ENCODE measurements around the gene FCRLA.
"Not testable (repeated sequence)": the region's sequence is repeated elsewhere in the genome, so short reads cannot be mapped to it uniquely, and the experiment has no call there.

Gene FCRLA
- 0 reads per million in 3 experiments for total RNA-seq

- DNase-seq, result no peak
Measured at GRCh38 chr1:161706482-161707347, at the start of gene FCRLA. Gene FCRLA (plus strand): TSS chr1:161707229. CDS start chr1:161707265, 36 bp downstream.

DNA sequence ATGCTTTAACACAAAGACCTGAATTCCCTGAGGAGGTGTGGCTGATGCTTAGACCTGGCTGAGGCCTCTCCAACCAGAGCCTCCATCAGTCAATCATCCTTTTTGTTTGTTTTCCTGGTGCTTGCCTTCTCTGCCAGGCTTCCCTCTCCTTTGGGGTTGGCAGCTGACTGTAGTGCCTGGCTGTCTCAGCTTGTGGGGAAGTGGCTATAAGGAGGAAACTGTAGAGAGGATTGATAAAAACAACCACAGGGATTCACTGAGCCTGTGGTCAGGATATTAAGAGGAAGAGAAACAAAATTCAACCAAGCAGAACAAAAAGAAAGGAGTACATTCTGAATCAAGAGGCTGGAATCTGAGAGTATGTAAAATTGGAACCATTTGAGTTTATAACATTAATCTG is 48.5 kb upstream of the FCRLA start:
- not testable (repeated sequence) for DNase-seq

DNA sequence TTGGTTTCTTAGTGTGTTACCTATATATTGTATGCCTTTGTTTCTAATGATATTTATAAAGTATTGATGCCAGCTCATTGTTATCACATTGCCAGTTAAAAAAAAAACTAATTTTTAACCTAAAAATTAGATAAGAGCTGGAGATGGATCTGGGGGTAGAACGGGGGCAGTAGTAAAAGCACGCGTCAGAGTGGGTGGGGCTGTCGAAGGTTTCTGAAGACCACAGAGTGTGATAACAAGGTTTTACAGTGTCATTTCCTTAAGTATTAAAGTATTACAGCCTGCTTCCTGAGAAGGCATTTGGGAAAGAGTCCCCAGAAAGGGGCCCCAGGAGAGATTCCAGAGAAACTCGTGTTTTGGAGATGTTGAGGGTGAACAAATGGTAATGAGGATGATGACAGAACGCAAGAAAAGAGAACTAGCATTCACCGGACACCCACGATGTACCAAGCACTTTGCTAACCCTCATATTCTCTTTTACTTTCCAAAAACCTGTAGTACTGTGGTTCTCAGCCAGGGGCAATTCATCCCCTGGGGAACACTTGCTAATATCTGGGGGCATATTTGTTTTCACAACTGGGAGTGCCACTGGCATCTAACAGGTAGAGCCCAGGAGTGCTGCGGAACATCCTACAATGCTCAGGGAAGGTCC is 45.2 kb upstream of the FCRLA start:
- not testable (repeated sequence) for DNase-seq

GRCh38 chr1:161662684-161663339 is 44.2 kb upstream of the FCRLA start, which contains the start of gene FCGR2B:
Gene FCGR2B (plus strand): TSS chr1:161663143. CDS start chr1:161663242, 99 bp downstream.
- not testable (repeated sequence) for DNase-seq

- DNase-seq, result not testable (repeated sequence)
Measured at GRCh38 chr1:161663569-161663968, 43.5 kb upstream of the FCRLA start.

DNA sequence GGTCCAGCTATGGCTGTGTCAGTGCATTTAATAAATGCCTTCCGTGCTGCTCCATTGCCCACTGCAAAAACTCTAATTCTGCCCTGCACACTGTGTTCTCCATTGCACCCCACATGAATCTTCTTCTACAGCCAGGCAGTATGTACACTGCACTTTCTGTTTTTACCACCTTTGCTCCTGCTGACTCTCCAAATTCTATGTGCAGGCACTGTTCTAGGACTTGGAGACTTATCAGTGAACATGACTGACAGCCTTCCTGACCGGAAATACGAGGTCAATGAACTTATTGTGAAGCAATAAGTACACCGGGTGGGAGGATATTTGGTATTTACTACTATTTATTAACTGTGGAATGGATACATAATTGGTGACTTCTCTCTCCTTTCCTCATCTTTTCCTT is 42.3 kb upstream of the FCRLA start:
- DNase-seq, result not testable (repeated sequence)

DNA sequence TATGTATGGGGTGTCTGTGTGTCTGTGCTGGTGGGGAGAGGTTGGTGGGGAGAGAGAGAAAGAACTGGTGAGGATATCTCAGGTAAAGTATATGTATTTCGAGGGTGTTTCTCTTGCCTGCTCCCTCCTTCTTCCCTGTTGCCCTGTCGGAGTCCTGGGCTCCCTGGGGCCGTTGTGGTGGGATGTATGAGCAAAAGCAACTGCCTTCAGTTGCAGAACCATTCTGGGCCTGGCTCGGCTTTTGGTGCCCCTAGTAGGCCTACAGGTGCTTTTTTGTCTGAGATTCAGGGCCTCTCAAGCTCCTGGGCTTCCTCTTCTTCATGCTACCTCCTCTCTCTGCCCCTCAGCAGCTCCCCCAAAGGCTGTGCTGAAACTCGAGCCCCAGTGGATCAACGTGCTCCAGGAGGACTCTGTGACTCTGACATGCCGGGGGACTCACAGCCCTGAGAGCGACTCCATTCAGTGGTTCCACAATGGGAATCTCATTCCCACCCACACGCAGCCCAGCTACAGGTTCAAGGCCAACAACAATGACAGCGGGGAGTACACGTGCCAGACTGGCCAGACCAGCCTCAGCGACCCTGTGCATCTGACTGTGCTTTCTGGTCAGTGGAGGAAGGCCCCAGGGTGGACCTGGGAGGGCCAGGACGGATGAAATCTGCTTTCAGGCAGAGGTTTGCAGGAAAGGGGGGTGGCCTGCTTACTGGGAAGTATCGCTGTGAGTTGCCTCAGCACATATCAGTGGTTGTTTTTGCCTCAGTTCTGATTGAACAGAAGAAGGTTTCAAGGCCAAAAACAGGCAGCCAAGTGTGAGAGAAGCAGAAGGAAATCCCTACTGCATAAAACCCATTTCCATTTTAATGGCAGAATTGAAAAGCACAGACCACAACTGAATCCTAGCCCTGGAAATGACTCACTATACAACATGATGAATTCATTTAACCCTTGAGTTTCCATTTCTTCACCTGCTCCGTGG is 35.7 kb upstream of the FCRLA start:
- not testable (repeated sequence) for DNase-seq

DNA sequence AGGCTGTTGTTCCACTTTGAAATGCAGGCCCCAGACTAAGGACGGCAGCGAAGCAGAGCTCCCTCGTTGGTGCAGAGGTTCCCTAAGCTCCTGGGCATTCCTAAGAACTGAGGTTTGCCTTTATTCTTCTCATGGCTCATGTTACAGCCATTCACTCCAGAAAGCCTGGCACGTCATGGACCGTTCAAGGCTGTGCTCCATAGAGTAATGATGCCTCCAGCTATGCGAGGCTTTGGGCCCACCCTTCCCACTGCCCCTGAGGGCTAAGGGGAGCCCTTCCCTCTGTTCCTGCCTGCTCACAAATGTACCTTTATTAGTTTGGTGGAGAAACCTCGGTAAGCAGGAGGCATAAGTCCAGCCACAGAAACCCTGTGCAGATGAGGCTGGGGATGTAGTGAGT is 33.6 kb upstream of the FCRLA start:
- not testable (repeated sequence) for DNase-seq

- not testable (repeated sequence) for DNase-seq
Measured at GRCh38 chr1:161674447-161674846, 32.6 kb upstream of the FCRLA start.

GRCh38 chr1:161674908-161675307 is 32.1 kb upstream of the FCRLA start:
- not testable (repeated sequence) for DNase-seq

DNA sequence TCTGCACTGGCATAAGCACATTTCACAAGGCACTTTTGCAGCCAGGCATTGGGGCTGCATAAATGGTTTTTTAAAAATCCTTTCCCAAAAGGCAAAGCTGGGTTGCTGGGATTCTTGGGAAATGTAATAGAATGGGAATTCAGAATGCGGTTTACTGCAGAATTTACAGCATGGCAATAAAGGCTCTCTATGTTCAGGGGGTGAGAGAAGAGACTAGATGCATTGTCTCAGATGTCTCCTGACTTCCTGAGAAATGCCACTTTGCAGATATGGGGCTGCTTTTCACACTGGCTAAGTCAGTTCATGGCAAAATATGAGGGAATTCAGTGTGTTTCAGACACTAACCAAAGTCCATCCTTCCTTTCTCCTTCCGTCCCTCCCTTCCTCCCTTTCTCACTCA is 30.6 kb upstream of the FCRLA start:
- no peak for DNase-seq

DNA sequence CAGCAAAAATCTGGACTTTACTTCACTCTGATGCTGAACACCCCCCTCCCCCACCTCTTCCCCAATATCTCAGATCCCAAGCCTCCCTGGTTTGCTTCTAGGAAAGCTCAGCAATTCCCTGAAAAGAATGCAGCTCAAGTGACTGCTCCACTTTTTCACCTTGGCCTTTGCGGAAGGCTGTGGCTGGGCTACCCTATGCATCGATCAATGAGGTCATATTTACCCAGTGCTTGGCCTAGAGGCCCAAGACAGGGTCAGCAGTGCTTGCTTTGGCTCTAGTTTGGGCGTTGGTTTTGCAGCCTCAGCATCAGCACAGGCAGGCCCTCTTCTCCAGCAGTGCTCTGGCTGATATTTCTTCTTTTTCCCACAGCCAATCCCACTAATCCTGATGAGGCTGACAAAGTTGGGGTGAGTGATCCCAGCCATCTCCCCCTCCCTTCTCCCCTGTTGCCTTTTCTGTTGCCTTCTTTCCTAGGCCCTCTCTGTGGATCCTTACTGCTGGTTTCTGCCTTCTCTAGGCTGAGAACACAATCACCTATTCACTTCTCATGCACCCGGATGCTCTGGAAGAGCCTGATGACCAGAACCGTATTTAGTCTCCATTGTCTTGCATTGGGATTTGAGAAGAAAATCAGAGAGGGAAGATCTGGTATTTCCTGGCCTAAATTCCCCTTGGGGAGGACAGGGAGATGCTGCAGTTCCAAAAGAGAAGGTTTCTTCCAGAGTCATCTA is 29.9 kb upstream of the FCRLA start:
- no peak for DNase-seq

DNA sequence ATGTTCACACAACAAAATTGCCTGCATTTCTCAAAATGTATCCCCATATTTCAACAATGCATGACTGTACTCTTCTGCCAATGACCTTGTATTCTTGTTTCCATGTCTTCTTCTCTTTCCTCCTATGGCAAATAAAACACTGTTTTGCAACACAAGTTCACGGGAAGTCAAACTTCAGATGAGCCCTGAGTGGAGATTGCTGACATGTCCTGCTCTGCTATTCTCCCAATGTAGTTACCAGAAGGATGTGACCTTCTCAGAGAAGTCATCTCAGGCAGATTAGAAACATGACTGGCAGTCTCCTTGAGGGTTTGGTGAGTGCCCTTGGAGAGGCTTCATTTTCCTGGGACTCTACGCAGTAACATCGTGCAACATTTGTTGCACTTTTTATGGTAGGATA is 28.5 kb upstream of the FCRLA start:
- DNase-seq, result no peak

- DNase-seq, result no peak
Measured at GRCh38 chr1:161681879-161682278, 25.1 kb upstream of the FCRLA start.

- DNase-seq, result no peak
Measured at GRCh38 chr1:161688946-161689345, 18.1 kb upstream of the FCRLA start.

- no peak for DNase-seq
Measured at GRCh38 chr1:161691846-161692245, 15.2 kb upstream of the FCRLA start.

GRCh38 chr1:161693020-161693712 is 13.9 kb upstream of the FCRLA start:
- not testable (repeated sequence) for DNase-seq

- not testable (repeated sequence) for DNase-seq
Measured at GRCh38 chr1:161698302-161698701, 8.7 kb upstream of the FCRLA start.

GRCh38 chr1:161702250-161702649 is 4.8 kb upstream of the FCRLA start:
- DNase-seq, result no peak

- no peak for DNase-seq
Measured at GRCh38 chr1:161705537-161705936, 1.5 kb upstream of the FCRLA start.

GRCh38 chr1:161706113-161706481 is 932 bp upstream of the FCRLA start:
- DNase-seq, result no peak
